NCI-H526 (cell line): Measurements from ENCODE around the gene RIMKLB.
A peak's percentile ranks its signal among the peaks of the same experiment; 100 is the strongest.
"Not testable (repeated sequence)": the region's sequence is repeated elsewhere in the genome, so short reads cannot be mapped to it uniquely, and the experiment has no call there.

ENCODE experiments used
- DNase-seq, 2 experiments: peaks; one replicate each; lab custom pipeline; 2025; lab: John Stamatoyannopoulos, UW

Gene RIMKLB

DNA sequence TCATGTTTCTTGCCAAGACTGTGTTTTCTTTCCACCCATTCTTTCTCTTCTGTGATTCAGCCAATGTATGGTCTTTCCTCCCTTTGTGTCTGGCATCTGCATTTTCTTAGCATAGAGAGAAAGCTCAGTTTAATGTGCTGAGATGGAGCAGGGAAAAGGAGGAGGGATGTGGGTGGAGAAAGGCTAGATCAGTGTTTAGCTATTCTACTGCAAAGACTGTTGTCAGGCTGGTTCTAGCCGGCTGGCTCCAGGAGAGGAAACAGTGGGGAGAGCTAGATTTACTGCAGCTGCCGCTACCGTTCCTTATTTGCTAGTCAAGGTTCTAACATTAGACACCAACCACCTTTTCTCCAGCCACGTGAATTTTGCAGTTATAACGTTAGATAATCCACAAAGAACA is 5.2 kb upstream of the RIMKLB start:
- peak; percentile 84 to 87 for DNase-seq

DNA sequence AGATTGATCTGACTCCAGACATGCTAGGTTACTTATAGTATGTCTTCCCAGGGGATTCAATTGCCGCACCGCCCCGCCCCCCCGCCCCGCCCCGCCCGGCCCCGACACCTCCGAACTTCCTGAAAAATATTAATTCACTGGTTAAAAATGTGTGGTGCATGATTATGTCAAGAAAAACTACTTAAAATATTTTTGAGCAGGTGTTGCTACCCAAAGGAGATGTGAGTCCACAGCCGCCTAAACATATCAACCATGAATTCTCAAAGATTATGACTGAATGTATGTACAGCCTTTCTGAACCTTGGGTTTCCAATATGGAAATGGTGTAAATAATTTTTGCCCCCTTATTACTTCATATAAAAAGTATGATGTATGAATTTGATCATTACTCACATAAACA is 2.7 kb upstream of the RIMKLB start:
- DNase-seq = no peak

DNA sequence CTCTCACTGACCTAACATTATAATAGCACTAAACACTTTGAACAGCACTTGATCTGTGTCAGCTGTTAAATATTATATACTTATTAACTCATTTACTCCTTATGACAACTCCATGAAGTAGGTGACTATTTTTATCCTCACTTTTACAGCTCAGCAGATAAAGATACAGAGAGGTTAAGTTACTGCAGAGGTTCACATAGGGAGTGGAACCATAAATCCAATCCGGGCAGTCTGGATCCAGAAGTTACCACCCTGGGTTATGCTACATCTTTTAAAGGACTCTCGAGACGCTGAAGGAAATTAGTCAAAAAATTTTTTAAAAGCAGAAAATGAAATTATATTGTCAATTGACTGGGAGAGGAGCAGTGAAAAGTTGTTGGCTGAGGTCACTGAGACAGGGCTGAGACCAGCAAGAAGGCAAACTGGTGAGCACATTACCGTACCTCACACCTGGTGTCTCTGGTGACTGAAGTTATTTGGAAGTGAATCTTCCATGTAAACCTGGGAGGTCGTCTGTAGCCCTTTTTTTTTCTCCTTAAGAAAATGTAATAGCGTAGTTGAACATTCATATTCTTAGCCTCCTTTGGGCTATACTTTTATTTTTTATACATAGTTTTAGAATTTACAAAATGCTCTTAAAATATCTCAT is 1.2 kb upstream of the RIMKLB start:
- peak in 1 of 2 experiments; percentile 35 for DNase-seq

DNA sequence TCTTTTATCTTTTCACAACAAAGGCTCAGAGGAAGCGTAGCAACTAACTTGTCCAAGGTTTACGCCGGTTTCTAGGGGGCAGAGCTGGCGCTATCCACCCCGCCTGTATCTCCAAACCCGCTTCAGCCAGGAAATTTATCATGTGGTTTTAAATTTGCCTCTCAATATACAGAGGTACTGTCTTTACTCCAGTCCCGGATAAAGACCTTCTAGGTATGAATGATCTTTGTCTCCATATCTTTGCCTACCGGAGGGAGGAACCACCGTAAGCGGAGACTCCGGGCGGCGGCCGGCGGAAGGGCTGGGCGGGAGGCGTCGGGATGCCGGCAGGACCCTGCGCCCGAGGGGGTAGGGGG is 693 bp upstream of the RIMKLB start:
- peak; percentile 74 to 87 for DNase-seq

DNA sequence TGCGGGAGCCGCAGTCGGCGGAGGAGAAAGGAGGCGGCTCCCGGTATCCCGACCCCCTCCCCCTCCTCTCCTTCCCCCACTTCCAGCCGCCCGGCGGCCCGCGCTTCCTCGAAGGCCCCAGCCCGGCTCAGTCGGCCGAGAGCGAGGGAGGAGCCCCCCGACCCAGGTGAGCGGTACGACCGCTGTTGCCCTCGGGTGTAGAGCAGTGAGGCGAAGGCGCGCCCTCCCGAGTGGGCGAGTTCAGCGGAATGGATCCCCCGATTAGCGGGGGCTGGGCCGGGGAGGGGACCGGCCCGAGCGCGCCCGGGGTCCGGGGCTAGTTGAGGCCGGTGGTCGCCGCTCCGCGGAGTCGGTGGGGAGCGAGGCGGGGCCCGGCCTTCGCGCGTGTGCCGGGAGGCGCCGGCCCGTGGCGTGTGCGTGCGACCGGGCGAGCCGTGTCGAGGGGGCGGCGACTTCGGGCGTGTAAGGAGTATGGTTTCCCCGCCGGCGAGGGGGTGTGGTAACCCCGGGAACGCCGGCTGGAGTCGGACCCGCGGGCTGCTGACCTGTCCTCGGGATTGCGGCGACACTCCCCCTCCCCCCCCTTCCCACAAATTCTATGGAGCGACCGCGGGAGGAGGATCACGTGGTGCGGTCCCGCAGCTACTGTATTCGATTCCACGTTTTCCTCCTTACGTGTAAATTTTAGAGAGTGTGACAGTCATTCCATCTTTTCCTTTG is 501 bp downstream of the RIMKLB start:
- peak in 1 of 2 experiments; percentile 90 for DNase-seq

DNA sequence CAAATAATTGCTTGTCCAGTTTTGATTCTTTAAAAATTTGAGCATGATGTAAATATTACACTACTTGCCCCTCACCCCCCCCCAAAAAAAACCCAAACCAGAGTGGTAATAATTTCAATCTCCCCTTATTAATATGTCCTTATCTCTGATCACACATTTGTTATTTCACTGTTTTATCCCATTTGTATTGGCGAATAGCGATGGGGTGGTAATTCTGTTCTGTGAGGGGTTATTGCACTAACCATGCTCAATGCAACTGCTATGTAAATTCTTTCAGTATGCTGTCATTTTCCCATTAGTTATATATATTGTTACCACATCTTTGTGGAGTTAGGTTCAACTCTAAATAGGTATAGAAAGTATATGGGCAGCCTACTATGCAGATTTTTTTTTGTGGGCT is 1.1 kb downstream of the RIMKLB start:
- DNase-seq = no peak

DNA sequence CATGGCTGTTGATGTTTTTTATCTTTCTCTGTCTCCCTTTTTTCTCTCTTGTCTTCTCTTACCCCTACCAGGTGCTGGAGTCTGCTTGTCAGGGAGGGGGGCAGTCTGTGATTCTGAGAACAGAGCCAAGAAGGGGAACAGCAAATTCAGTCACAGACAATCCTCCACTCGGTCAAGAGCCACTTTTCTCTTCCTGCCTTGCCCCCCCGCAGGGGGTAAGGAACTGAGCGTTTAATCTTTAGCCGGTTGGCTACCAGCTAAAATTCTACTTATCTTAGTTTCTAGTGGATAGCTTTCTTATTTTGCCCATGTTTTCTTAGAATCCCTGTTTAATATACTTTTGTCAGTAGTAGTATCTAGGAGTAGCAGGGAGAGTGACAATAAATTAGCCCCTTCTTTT is 1.9 kb downstream of the RIMKLB start:
- DNase-seq = no peak

DNA sequence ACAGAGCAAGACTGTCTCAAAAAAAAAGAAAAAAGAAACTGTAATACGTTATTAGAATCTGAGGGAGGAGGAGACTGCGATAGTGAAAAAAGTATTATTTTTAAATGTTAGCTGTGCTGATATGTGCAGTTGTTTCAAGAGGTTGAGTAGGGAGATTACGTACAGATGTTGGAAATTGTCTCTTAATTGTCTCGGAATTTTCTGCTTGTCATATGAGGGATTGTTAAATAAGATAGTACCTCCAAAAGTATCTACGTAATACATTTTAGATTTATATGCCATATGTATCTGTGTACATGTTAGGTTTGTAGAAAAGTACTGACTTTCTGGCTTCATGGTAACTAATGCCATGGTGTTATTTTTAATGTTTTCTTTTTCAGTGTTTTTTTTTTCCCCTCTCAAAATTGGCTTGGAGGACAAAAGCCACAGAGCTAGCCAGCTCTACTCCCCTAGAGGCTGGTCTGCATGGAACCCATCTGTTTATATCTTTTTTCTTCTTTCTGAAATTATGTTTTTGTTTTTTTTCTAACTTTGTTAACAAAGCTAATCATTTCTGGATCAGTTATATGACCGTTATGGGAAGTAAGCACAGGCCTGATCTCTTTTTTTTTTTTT is 3.4 kb downstream of the RIMKLB start:
- no peak for DNase-seq

DNA sequence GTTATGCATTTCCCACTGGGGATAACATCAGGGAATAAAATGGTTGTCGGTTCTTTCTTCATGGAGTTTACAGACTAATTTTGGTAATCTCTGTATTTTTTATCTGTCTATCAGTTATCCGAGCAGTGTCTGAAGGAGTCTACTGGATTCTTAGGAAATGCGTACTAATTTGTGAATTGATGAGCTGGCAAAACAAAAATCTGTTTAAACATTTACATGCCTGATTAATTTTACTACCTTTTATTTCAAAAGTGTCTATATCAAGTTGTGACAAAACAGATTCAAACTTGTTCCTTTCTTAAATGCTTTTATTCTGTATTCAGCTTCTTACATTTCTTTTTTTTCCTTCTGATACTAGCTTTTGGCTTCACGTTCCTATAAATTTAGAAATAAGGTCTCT is 4.4 kb downstream of the RIMKLB start:
- DNase-seq = no peak

DNA sequence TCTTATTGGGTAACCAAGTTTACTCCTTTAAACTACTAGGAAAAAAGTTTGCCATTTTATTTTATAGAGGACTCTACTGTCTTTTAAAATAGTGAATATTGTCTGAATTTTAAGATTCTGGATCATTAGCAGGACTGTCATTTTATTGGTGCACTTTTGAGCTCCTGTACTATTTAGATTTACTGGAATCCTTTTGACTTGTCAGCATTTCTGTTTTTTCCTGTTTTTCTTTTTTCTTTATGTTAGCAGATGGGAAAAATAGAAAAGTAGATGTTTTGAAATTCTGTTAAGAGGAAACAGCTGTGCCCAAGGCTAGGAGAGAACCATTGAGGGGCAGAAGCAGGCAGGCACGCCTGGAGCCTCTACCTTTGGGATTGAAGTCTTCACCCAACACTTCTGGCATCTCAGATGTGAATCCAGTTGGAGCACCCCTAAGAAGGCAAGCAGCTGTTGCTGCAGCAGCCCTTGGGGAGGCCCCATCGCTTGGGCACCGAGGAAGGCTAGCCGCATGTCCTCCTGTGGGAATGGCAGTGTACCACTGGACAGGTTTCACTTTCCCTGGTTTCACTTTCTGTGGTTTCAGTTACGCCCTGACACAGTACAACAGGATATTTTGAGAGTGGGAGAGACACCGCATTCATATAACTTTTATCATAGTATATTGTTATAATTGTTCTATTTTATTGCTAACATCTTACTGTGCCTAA is 11.5 kb downstream of the RIMKLB start:
- peak in 1 of 2 experiments; percentile 30 for DNase-seq

DNA sequence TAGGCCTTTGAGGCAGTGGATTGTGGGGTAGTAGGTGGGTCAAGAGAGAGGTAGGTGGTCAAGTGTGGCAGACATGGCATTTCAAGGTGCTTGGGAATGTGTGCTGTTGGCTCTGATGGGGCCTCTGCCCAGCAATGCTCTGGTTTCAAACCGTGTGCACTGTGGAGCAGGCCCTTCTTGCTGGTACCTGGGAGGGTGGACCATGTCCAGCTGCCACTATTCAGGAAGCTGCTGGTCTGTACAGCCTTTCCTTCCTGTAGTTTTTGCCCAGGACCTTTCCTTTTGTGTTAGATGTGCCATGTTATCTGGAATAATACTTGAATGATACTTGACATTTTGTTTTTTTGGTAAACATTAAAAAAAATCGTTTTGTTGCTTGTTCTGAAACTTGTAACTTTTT is 14.8 kb downstream of the RIMKLB start:
- DNase-seq = no peak

DNA sequence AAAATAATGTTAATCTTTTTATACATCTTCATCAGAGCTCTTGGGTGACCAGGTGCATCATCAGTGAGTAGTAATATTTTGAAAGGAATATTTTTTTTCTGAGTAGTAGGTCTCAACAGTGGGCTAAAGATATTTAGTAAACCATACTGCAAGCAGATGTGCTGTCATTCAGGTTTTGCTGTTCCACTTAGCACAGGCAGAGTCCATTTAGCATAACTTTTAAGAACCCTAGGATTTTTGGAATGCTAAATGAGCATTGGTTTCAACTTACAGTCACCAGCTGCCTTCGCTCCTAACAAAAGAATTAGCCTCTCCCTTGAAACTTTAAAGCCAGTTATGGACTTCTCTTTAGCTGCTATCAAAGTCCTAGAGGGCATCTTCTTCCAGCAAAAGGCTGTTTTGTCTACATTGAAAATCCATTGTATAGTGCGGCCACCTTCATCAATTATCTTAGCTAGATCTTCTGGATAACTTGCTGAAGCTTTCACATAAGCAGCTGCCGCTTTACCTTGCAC is 24.6 kb downstream of the RIMKLB start:
- no peak for DNase-seq

DNA sequence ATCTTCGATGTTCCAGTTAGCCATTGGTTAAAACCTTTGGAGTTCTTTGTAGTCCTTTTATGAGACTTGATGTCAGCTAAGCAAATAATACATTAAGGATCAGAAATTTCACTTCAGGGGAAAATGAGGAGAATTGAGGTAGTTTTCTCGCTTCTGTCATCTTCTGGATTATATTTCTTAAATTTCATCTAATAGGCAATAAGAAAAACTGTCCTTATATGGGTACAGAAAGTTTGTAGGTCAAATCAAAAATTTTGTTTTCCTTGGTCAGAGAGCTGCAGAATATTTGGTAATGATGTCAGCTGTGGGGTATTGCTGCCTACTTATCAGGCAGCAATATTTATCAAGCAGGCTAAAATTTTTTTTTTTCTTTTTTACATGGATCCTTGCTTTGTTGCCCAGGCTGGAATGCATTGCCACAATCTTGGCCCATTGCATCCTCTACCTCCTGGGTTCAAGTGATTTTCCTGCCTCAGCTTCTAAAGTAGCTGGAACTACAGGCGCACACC is 37.1 kb downstream of the RIMKLB start:
- no peak for DNase-seq

DNA sequence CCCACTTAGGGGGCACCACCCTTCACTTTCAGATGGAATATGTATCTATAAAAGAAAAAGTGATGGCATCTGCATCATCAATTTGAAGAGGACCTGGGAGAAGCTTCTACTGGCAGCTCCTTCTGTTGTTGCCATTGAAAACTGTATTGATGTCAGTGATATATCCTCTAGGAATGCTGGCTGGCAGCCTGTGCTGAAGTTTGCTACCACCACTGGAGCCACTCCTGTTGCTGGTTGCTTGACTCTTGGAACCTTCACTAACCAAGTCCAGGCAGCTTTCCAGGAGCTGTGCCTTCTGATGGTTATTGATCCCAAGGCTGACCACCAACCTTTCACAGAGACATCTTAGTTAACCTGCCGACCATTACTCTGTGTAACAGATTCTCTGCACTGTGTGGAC is 44.7 kb downstream of the RIMKLB start:
- DNase-seq = no peak

DNA sequence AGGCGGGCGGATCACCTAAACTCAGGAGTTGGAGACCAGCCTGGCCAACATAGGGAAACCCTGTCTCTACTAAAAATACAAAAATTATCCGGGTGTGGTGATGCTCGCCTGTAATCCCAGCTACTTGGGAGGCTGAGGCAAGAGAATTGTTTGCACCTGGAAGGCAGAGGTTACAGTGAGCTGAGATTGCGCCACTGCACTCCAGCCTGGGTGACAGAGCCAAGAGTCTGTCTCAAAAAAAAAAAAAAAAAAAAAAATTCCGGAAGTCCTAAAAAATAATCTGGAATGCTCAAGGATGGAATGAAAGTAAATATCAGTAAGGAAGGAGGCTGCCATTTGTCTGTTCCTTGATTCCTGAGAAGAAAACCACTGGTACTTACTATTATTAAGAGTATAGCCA is 45.3 kb downstream of the RIMKLB start:
- DNase-seq = not testable (repeated sequence)

DNA sequence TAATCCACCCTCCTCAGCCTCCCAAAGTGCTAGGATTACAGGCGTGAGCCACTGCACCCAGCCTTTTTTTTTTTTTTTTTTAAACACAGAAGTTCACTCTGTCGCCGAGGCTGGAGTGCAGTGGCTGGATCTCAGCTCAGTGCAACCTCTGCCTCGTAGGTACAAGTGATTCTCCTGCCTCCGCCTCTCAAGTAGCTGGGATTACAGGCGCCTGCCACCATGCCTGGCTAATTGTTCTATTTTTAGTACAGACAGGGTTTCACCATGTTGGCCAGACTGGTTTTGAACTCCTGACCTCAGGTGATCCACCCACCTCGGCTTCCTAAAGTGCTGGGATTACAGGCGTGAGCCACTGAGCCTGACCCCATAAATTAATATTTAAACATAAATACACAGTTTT is 47.8 kb downstream of the RIMKLB start:
- not testable (repeated sequence) for DNase-seq

DNA sequence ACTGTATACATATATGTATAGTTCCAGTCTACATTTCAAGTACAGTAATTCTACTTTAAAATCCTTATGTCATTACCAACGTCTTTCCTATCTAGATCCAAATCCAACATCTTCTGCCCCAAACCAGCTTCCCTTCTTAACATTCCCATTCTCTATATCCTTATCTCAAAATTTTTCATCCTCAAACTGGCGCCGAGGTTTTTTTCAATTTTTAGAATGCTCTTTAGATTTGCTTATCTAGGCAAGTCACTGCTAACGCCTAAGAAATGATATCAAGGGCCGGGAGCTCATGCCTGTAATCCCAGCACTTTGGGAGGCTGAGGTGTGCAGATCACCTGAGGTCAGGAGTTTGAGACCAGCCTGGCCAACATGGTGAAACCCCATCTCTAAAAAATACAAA is 48.3 kb downstream of the RIMKLB start:
- DNase-seq = no peak

DNA sequence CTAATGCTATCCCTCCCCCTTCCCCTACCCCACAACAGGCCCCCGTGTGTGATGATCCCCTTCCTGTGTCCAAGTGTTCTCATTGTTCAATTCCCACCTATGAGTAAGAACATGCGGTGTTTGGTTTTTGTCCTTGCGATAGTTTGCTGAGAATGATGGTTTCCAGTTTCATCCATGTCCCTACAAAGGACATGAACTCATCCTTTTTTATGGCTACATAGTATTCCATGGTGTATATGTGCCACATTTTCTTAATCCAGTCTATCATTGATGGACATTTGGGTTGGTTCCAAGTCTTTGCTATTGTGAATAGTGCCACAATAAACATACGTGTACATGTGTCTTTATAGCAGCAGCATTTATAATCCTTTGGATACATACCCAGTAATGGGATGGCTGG is 62.3 kb downstream of the RIMKLB start:
- not testable (repeated sequence) for DNase-seq

DNA sequence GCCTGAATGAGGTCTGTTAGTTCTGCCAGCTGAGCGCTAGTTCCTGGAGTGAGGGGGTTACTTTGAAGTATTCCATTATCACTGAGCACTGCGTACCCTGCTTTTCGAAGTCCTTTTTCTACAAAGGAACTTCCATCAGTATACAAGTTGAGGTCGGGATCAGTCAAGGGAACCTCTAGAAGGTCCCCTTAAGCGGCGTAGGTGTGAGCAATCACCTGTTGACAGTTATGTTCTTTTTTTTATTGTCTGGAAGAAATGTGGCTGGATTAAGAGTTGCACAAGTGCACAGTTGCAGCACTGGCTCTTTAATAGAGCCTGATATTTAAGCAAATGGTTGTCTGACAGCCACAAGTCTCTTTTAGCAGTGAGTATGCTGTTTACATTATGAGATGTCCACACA is 64.9 kb downstream of the RIMKLB start:
- DNase-seq = not testable (repeated sequence)

DNA sequence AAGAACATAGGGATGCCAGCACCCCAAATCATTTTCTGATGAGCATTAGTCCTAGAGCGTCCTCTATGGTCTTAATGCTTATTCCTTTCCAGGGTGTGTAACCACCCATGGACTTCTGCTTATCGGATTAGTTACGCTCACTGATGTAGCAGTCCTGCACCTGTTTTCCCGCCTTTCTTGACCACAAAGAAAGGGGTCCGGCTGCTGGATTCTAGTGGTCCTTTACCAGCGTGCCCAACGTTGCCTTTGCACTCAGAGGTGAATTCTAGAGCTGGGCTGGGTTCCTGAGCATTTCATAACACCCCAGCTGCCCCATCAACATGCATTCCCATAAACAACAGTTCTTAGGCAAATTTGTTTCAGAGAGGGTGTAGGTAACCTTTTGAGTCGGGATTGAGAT is 68.3 kb downstream of the RIMKLB start:
- not testable (repeated sequence) for DNase-seq

DNA sequence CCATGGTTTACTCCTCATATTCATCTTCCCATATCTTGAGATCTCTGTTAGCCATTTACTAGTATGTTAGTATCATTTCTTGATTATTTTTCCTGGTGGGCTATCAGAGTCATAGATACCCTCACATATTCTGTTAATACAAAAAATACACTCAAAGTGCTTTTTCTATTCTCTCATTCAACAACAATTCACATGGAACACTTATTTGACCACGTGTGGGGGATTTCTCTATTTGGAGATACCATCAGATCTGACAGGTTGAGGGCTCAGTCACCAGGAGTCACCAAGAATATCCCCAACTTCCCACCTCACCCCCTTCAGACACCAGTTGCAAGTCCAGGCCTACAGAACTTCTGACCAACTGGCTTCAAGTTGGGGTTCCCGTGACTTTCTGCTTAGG is 72.7 kb downstream of the RIMKLB start:
- no peak for DNase-seq

DNA sequence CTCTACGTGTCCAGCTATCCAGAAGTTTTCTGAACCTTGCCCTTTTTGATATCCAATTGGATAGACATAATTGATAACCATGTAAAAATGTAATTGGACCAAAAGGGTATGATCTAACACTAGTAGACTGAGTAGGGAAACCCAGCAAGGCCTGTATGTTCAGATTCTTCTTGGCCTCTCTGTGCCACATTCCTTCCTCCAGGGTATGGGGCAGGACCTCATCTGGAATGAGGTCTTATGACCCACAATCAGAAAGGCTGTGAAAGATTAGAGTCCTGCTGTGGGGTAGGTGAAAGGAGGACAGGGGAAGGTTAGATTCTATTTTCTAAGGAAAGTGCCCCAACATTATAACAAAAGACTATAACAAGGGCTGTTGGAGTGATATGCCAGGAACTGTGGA is 73.3 kb downstream of the RIMKLB start:
- DNase-seq = no peak
